ENCODE results near the gene C14orf132.

DNA sequence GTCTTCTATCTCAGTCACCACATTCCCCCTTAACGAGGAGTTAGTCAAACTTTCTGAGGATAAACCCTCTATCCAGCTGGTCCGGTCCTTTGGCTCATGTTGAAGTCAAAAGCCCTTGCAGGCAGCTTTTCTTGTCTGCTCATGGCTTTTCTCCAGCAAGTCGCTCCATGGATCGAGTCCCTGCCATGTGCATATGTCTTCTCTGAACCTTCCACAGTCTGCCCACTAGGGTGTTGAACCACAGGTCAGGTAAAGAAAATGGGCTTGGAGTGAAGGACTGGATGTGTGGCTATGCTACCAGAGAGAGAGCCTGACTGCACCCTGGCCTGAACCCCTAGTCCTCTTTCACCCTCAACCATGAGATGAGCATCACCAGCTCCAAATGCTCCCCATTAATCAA lies 22.8 kb downstream of the C14orf132 start:
- TF ChIP-seq, protein P1, sequence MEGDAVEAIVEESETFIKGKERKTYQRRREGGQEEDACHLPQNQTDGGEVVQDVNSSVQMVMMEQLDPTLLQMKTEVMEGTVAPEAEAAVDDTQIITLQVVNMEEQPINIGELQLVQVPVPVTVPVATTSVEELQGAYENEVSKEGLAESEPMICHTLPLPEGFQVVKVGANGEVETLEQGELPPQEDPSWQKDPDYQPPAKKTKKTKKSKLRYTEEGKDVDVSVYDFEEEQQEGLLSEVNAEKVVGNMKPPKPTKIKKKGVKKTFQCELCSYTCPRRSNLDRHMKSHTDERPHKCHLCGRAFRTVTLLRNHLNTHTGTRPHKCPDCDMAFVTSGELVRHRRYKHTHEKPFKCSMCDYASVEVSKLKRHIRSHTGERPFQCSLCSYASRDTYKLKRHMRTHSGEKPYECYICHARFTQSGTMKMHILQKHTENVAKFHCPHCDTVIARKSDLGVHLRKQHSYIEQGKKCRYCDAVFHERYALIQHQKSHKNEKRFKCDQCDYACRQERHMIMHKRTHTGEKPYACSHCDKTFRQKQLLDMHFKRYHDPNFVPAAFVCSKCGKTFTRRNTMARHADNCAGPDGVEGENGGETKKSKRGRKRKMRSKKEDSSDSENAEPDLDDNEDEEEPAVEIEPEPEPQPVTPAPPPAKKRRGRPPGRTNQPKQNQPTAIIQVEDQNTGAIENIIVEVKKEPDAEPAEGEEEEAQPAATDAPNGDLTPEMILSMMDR (conservative IDR thresholded peaks at IDR 0.05; ENCODE audit: low read depth, low read length), result no peak
- TF ChIP-seq RAD21 (IDR thresholded peaks at IDR 0.05; ENCODE audit: low read length), result no peak
- no peak for TF ChIP-seq RFX5 (IDR thresholded peaks at IDR 0.05; ENCODE audit: low read depth, low read length)
- TF ChIP-seq CEBPB (IDR thresholded peaks at IDR 0.05; ENCODE audit: low read depth, low read length), result no peak
